Measurements from ENCODE around the gene KL. TPM values are rescaled to one million over a fixed set of nuclear protein-coding genes. Genes with fewer than 3 reads are reported as not detected.
A peak's percentile ranks its signal among the peaks of the same experiment; 100 is the strongest.

Gene KL
- total RNA-seq, 1 experiment from 2014 or later, result 1.5 TPM

DNA sequence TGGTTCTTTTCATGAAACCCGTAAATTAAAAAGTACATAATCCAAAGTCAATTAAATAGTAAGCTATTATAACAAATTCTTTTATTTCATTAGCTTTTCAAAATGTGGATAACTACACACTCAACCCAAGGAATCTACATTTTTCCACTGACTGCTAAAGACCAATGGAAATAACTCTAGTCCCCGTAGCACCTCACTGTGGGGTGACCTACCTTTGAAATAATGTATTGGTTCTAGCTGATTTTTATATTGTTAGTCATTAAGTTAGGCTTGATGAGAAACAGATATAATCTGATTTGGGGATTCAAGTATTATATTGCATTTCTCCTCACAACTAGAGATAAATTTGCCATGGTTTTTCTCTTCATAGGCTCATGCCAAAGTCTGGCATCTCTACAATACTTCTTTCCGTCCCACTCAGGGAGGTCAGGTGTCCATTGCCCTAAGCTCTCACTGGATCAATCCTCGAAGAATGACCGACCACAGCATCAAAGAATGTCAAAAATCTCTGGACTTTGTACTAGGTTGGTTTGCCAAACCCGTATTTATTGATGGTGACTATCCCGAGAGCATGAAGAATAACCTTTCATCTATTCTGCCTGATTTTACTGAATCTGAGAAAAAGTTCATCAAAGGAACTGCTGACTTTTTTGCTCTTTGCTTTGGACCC is 37.3 kb downstream of the KL start:
- TF ChIP-seq EZH2 (IDR thresholded peaks at IDR 0.05; ENCODE audit: borderline replicate concordance, low read depth, low read length, poor library complexity, severe bottlenecking), result no peak
- TF ChIP-seq, protein P1, sequence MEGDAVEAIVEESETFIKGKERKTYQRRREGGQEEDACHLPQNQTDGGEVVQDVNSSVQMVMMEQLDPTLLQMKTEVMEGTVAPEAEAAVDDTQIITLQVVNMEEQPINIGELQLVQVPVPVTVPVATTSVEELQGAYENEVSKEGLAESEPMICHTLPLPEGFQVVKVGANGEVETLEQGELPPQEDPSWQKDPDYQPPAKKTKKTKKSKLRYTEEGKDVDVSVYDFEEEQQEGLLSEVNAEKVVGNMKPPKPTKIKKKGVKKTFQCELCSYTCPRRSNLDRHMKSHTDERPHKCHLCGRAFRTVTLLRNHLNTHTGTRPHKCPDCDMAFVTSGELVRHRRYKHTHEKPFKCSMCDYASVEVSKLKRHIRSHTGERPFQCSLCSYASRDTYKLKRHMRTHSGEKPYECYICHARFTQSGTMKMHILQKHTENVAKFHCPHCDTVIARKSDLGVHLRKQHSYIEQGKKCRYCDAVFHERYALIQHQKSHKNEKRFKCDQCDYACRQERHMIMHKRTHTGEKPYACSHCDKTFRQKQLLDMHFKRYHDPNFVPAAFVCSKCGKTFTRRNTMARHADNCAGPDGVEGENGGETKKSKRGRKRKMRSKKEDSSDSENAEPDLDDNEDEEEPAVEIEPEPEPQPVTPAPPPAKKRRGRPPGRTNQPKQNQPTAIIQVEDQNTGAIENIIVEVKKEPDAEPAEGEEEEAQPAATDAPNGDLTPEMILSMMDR (conservative IDR thresholded peaks at IDR 0.05; ENCODE audit: low read depth, low read length), result no peak
- H3K27me3 ChIP-seq (replicated peaks; ENCODE audit: insufficient read depth, low read depth, low read length, poor library complexity), result no peaks in the 10 kb centered on the region
- intact Hi-C loops (cut with micrococcal nuclease; ENCODE audit: unreplicated experiment), result no loop called here
- H3K36me3 ChIP-seq (ENCODE audit: insufficient read depth, low read length, poor library complexity, severe bottlenecking), result no peaks in the 10 kb centered on the region
- H3K9me3 ChIP-seq (ENCODE audit: low read depth, low read length, poor library complexity, severe bottlenecking), result no peaks in the 10 kb centered on the region
- H3K27ac ChIP-seq (ENCODE audit: low read depth, low read length, poor library complexity, severe bottlenecking), result no peak overlapping the region
- no peak for DNase-seq (ENCODE audit: low spot score)
- BruUV-seq (replicated peaks), result no TSS peak
- H3K4me1 ChIP-seq (ENCODE audit: insufficient read depth, low read length, poor library complexity, severe bottlenecking), result peaks cover 17% of the 10 kb centered on the region
- H3K4me3 ChIP-seq (ENCODE audit: low read depth, low read length, poor library complexity, severe bottlenecking), result no peak overlapping the region
- ChIA-PET CTCF (interaction anchor here (0.6 kb wide), 1 partner anchor 385 kb away, joined by 4 read pairs; no protein-coding TSS in a partner anchor), POLR2A (ENCODE audit: low non-redundant PET) (interaction anchor here (0.6 kb wide), 1 partner anchor 220 kb away, joined by 3 read pairs; no protein-coding TSS in a partner anchor)

DNA sequence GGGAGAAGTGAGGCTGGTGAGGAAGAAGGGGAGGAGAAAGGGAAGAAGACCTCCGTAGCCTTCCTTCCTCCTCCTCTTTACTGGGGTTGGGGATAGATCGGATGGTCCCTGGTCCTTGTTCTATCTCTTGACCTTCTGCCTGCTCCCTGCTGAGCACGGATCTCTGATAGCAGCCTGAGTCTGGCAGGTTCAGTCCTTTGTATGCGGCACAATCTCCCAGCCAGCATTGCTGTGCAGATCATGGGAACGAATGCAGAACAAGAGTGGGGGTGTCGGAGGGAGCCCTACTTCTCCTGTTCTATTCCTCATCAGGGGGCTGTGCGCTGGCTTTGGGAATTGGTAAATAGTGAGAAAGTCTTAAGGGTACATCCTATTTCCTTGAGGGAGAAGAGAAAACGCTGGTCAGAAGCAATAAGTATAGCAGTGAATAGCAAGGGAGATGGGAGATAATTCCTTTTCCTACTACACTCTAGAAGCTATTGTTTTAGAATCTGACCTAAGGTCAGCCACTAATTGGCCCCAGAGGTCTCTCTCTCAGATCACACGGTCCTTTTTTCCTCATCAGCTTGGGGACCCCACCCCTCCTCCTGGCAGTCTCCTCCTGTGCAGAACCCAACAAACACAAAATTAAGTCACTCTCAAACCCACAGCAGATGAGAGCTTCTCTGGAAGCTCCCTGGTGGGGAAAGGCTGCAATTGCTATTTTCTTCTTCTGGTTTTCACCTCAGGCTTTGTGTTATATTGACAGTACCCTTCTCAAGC is 41.0 kb downstream of the KL start:
- ChIA-PET POLR2A (ENCODE audit: low non-redundant PET) (interaction anchor here (0.7 kb wide), 1 partner anchor 471 kb away, joined by 3 read pairs; the partner anchor contains the start of gene PDS5B), CTCF (interaction anchor here (0.9 kb wide), 1 partner anchor 407 kb away, joined by 3 read pairs; no protein-coding TSS in a partner anchor)
- DNase-seq (ENCODE audit: low spot score), result peak; percentile 68
- TF ChIP-seq EZH2 (IDR thresholded peaks at IDR 0.05; ENCODE audit: borderline replicate concordance, low read depth, low read length, poor library complexity, severe bottlenecking), result no peak
- TF ChIP-seq, protein P1 (conservative IDR thresholded peaks at IDR 0.05; ENCODE audit: low read depth, low read length), result peak; percentile 61
- no peaks in the 10 kb centered on the region for H3K27me3 ChIP-seq (replicated peaks; ENCODE audit: insufficient read depth, low read depth, low read length, poor library complexity)
- H3K9me3 ChIP-seq (ENCODE audit: low read depth, low read length, poor library complexity, severe bottlenecking), result no peaks in the 10 kb centered on the region
- H3K36me3 ChIP-seq (ENCODE audit: insufficient read depth, low read length, poor library complexity, severe bottlenecking), result no peaks in the 10 kb centered on the region
- no peak overlapping the region for H3K27ac ChIP-seq (ENCODE audit: low read depth, low read length, poor library complexity, severe bottlenecking)
- H3K4me1 ChIP-seq (ENCODE audit: insufficient read depth, low read length, poor library complexity, severe bottlenecking), result peaks cover 29% of the 10 kb centered on the region
- no TSS peak for BruUV-seq (replicated peaks)
- intact Hi-C loops (cut with micrococcal nuclease; ENCODE audit: unreplicated experiment), result no loop called here
- H3K4me3 ChIP-seq (ENCODE audit: low read depth, low read length, poor library complexity, severe bottlenecking), result no peak overlapping the region

GRCh38 chr13:33058776-33059327 is 42.6 kb downstream of the KL start:
- peak; percentile 75 for DNase-seq (ENCODE audit: low spot score)
- TF ChIP-seq, protein P1 (conservative IDR thresholded peaks at IDR 0.05; ENCODE audit: low read depth, low read length), result no peak
- no peak for TF ChIP-seq EZH2 (IDR thresholded peaks at IDR 0.05; ENCODE audit: borderline replicate concordance, low read depth, low read length, poor library complexity, severe bottlenecking)
- CTCF ChIA-PET, result interaction anchor here (1.1 kb wide), 1 partner anchor 103 kb away, joined by 9 read pairs; no protein-coding TSS in a partner anchor
- intact Hi-C loops (cut with micrococcal nuclease; ENCODE audit: unreplicated experiment), result no loop called here
- Histone ChIP-seq H3K27ac (ENCODE audit: low read depth, low read length, poor library complexity, severe bottlenecking) (peak overlapping the region; percentile 41), H3K4me1 (ENCODE audit: insufficient read depth, low read length, poor library complexity, severe bottlenecking) (peaks cover 25% of the 10 kb centered on the region), H3K4me3 (ENCODE audit: low read depth, low read length, poor library complexity, severe bottlenecking) (no peak overlapping the region), H3K27me3 (replicated peaks; ENCODE audit: insufficient read depth, low read depth, low read length, poor library complexity) (no peaks in the 10 kb centered on the region), H3K36me3 (ENCODE audit: insufficient read depth, low read length, poor library complexity, severe bottlenecking) (no peaks in the 10 kb centered on the region), H3K9me3 (ENCODE audit: low read depth, low read length, poor library complexity, severe bottlenecking) (no peaks in the 10 kb centered on the region)
- BruUV-seq (replicated peaks), result no TSS peak
- POLR2A ChIA-PET (ENCODE audit: low non-redundant PET), result no interaction called here

Measured in A673 (cell line).